Bronchial epithelial cell (primary cell): Measurements from ENCODE around the gene PROSER3. TPM values are rescaled to one million over a fixed set of nuclear protein-coding genes. Genes with fewer than 3 reads are reported as not detected.

Source experiments
- DNase-seq: peaks from one replicate; pipeline ENCODE4 v3.0.0-alpha.2; 2010; ENCODE audit warnings: low read depth
- FAIRE-seq: peaks from 2 replicates; lab custom pipeline; 2011; peaks lifted over from hg19 to GRCh38; lab: Jason Lieb, UNC
- H3K27me3 ChIP-seq: 2 replicates; pipeline ENCODE4 v1.5.1; 2011; ENCODE audit warnings: low read length; ENCODE audit not compliant: control insufficient read depth, insufficient read depth
- H3K36me3 ChIP-seq: 2 replicates; pipeline ENCODE4 v1.5.1; 2011; ENCODE audit warnings: low read length; ENCODE audit not compliant: control insufficient read depth, insufficient read depth
- H3K4me3 ChIP-seq: 2 replicates; pipeline ENCODE4 v1.5.1; 2011; ENCODE audit warnings: mild to moderate bottlenecking, low read depth, low read length, control low read depth
- CTCF ChIP-seq: IDR thresholded peaks from 2 replicates; pipeline ENCODE4 v1.5.1; 2011; ENCODE audit warnings: mild to moderate bottlenecking, moderate library complexity, low read length, control low read depth, inconsistent platforms; ENCODE audit not compliant: insufficient read depth, severe bottlenecking
- total RNA-seq: library from RNA; depleted of rRNA; stranded (reverse); fragments of >200 nt; gene quantifications from 2 replicates; pipeline ENCODE4 v1.2.1, GENCODE V29; 2014

Gene PROSER3
- total RNA-seq, 1 donor from 2014 or later = 1.3 TPM

- no peak for TF ChIP-seq CTCF
- no peaks in the 10 kb centered on the region for H3K27me3 ChIP-seq
- DNase-seq (no peak), FAIRE-seq (no peak)
- H3K4me3 ChIP-seq = no peak overlapping the region
- peaks cover 67% of the 10 kb centered on the region for H3K36me3 ChIP-seq
Observed at GRCh38 chr19:35725216-35725861, 32.6 kb upstream of the PROSER3 start.

- FAIRE-seq (no peak), DNase-seq (no peak)
- peaks cover 70% of the 10 kb centered on the region for H3K36me3 ChIP-seq
- no peak overlapping the region for H3K4me3 ChIP-seq
- no peak for TF ChIP-seq CTCF
- no peaks in the 10 kb centered on the region for H3K27me3 ChIP-seq
Observed at GRCh38 chr19:35727053-35727955, 30.7 kb upstream of the PROSER3 start.

GRCh38 chr19:35727956-35728706, 29.8 kb upstream of the PROSER3 start:
- Histone ChIP-seq H3K36me3 (peaks cover 67% of the 10 kb centered on the region), H3K27me3 (no peaks in the 10 kb centered on the region), H3K4me3 (no peak overlapping the region)
- no peak for FAIRE-seq
- TF ChIP-seq CTCF = no peak
- no peak for DNase-seq

- Histone ChIP-seq H3K36me3 (peaks cover 66% of the 10 kb centered on the region), H3K4me3 (no peak overlapping the region), H3K27me3 (no peaks in the 10 kb centered on the region)
- DNase-seq = no peak
- no peak for TF ChIP-seq CTCF
- FAIRE-seq = no peak
Observed at GRCh38 chr19:35729021-35729420, 29.0 kb upstream of the PROSER3 start.

- Histone ChIP-seq H3K27me3 (no peaks in the 10 kb centered on the region), H3K4me3 (no peak overlapping the region), H3K36me3 (peaks cover 62% of the 10 kb centered on the region)
- no peak for FAIRE-seq
- DNase-seq = no peak
- TF ChIP-seq CTCF = no peak
Observed at GRCh38 chr19:35729763-35730162, 28.2 kb upstream of the PROSER3 start.
